HepG2 (cell line): ENCODE data around the gene MTX2. TPM values are rescaled to one million over a fixed set of nuclear protein-coding genes. Genes with fewer than 3 reads are reported as not detected.

Experiments used
- ARHGAP35 ChIP-seq: sonication (generic); formaldehyde crosslinking; IDR thresholded peaks from 2 replicates; pipeline ENCODE4 v1.9.0; 2022; ENCODE audit warnings: mild to moderate bottlenecking, inconsistent platforms, moderate library complexity, missing genetic modification reagents, borderline replicate concordance
- CREB3 ChIP-seq: sonication (generic); formaldehyde crosslinking; IDR thresholded peaks from 2 replicates; pipeline ENCODE4 v1.5.0; 2020; ENCODE audit warnings: missing genetic modification reagents
- HMGA1 ChIP-seq: sonication (generic); formaldehyde crosslinking; conservative IDR thresholded peaks from 2 replicates; pipeline ENCODE4 v1.4.0; 2020; ENCODE audit warnings: missing genetic modification reagents
- KAT7 ChIP-seq: IDR thresholded peaks from 2 replicates; pipeline ENCODE4 v1.6.1; 2018; ENCODE audit warnings: borderline replicate concordance, missing compliant biosample characterization
- MNT ChIP-seq: fragments of 450-650 bp; IDR thresholded peaks from 2 replicates; pipeline ENCODE4 v1.6.1; 2016
- RFXAP ChIP-seq: sonication (generic); formaldehyde crosslinking; IDR thresholded peaks from 2 replicates; pipeline ENCODE4 v1.4.0; 2020; ENCODE audit warnings: missing genetic modification reagents, borderline replicate concordance
- ZNF138 ChIP-seq: sonication (generic); formaldehyde crosslinking; IDR thresholded peaks from 2 replicates; pipeline ENCODE4 v1.5.0; 2020; ENCODE audit warnings: mild to moderate bottlenecking, low read depth, missing genetic modification reagents
- ZNF142 ChIP-seq: sonication (generic); formaldehyde crosslinking; IDR thresholded peaks from 2 replicates; pipeline ENCODE4 v1.4.0; 2020; ENCODE audit warnings: missing genetic modification reagents
- ZNF263 ChIP-seq: sonication (generic); formaldehyde crosslinking; IDR thresholded peaks from 2 replicates; pipeline ENCODE4 v1.4.0; 2020; ENCODE audit warnings: missing genetic modification reagents
- ZNF3 ChIP-seq: IDR thresholded peaks from 2 replicates; pipeline ENCODE4 v1.7.0; 2017; ENCODE audit warnings: inconsistent platforms
- ZNF329 ChIP-seq: sonication (generic); formaldehyde crosslinking; IDR thresholded peaks from 2 replicates; pipeline ENCODE4 v1.9.0; 2021; ENCODE audit warnings: low read depth, mild to moderate bottlenecking, missing genetic modification reagents
- ZNF431 ChIP-seq: sonication (generic); formaldehyde crosslinking; IDR thresholded peaks from 2 replicates; pipeline ENCODE4 v1.9.0; 2022; ENCODE audit warnings: missing genetic modification reagents, low read depth, mild to moderate bottlenecking, borderline replicate concordance
- ZNF557 ChIP-seq: sonication (generic); formaldehyde crosslinking; IDR thresholded peaks from 2 replicates; pipeline ENCODE4 v1.4.0; 2020; ENCODE audit warnings: missing genetic modification reagents
- ZNF768 ChIP-seq: sonication (generic); formaldehyde crosslinking; IDR thresholded peaks from 2 replicates; pipeline ENCODE4 v1.4.0; 2020; ENCODE audit warnings: missing genetic modification reagents
- ZNF788 ChIP-seq: sonication (generic); formaldehyde crosslinking; IDR thresholded peaks from 2 replicates; pipeline ENCODE4 v1.5.0; 2020; ENCODE audit warnings: mild to moderate bottlenecking, missing genetic modification reagents, borderline replicate concordance
- ZNF839 ChIP-seq: sonication (generic); formaldehyde crosslinking; IDR thresholded peaks from 2 replicates; pipeline ENCODE4 v1.4.0; 2020; ENCODE audit warnings: missing genetic modification reagents, mild to moderate bottlenecking, borderline replicate concordance
- polyA plus RNA-seq, 8 experiments: library from polyadenylated mRNA; depleted of rRNA in 3 of 8; stranded (reverse) in 7 of 8; unstranded in 1 of 8; fragments of >200 nt; fragmentation: Illumina TruSeq in 4 of 8; extraction: Trizol in 4 of 8; gene quantifications; 2 replicates each; pipeline versions ENCODE4 v1.2.1 to v1.2.3, GENCODE V29; 2011 to 2016; ENCODE audit warnings: low read depth in 4 of 8, missing spikeins in 1 of 8, mixed read lengths in 1 of 8; ENCODE audit not compliant: insufficient read depth in 1 of 8
- total RNA-seq, 5 experiments: library from RNA; depleted of rRNA; stranded (reverse); fragments of >200 nt; fragmentation: Illumina TruSeq; extraction: Trizol; gene quantifications; 2 replicates each; pipeline ENCODE4 v1.2.3, GENCODE V29; 2016; ENCODE audit warnings: low read depth in 1 of 5

The MTX2 gene
- total and polyA plus RNA-seq, 2 of the 13 experiments (the other 11 are each of a cell fraction or from before 2014, with no cell fraction given) = 58.1 to 75.7 TPM

GRCh38 chr2:176269319-176270099 lies at the start of gene MTX2 (continued):
- TF ChIP-seq ZNF142 (CRISPR knock-in tag) = peak; percentile 83
- 0 out of 2 replicates have a peak, but pooled peaks have one; percentile 53 for TF ChIP-seq ZNF263 (CRISPR knock-in tag)
- TF ChIP-seq ZNF839 (CRISPR knock-in tag) = peak; percentile 90; the same call in 1 of the 2 replicates
- TF ChIP-seq ZNF138 = peak; percentile 90
- peak; percentile 77; the same call in 1 of the 2 replicates for TF ChIP-seq ARHGAP35 (CRISPR knock-in tag)
- peak; percentile 67; the same call in 1 of the 2 replicates for TF ChIP-seq CREB3 (CRISPR knock-in tag)
- TF ChIP-seq RFXAP (CRISPR knock-in tag) = peak; percentile 78; the same call in 1 of the 2 replicates
- TF ChIP-seq ZNF3 (CRISPR knock-in tag) = 0 out of 2 replicates have a peak, but pooled peaks have one; percentile 20
- TF ChIP-seq ZNF431 (CRISPR knock-in tag) = peak; percentile 92; the same call in 1 of the 2 replicates
- no peak for TF ChIP-seq MNT
- TF ChIP-seq HMGA1 (CRISPR knock-in tag) = no peak
- TF ChIP-seq ZNF788 (CRISPR knock-in tag) = peak; percentile 98; the same call in 1 of the 2 replicates
- TF ChIP-seq ZNF768 = peak; percentile 86
- TF ChIP-seq ZNF557 (CRISPR knock-in tag) = peak; percentile 54; the same call in 1 of the 2 replicates
- TF ChIP-seq KAT7 (CRISPR knock-in tag) = peak; percentile 98
- TF ChIP-seq ZNF329 (CRISPR knock-in tag) = peak; percentile 88
